HuH-7.5 (cell line): ENCODE results near the gene IRS2.

Source experiments
- DNase-seq: peaks from one replicate; pipeline ENCODE4 v3.0.0; 2011; ENCODE audit warnings: low spot score

Gene IRS2

GRCh38 chr13:109706015-109706715, 80.2 kb downstream of the IRS2 start:
- no peak for DNase-seq

GRCh38 chr13:109704771-109705635, 81.4 kb downstream of the IRS2 start:
- no peak for DNase-seq

GRCh38 chr13:109703250-109703649, 83.1 kb downstream of the IRS2 start:
- no peak for DNase-seq
